Measurements from ENCODE around the gene HMMR.

- TF ChIP-seq CTCF (IDR thresholded peaks at IDR 0.05): no peak
- no peak for TF ChIP-seq POLR2A (IDR thresholded peaks at IDR 0.05)
Measured at GRCh38 chr5:163506726-163507125, 46.3 kb downstream of the HMMR start.

All from lower leg skin (tissue), 3 donors.